ENCODE results near the gene CIBAR2.

- TF ChIP-seq CTCF (IDR thresholded peaks at IDR 0.05; ENCODE audit: low read depth, low read length) (no peak), POLR2A (IDR thresholded peaks at IDR 0.05; ENCODE audit: extremely low read depth, insufficient read length) (no peak), MYC (IDR thresholded peaks at IDR 0.05; ENCODE audit: low read depth, low read length) (no peak)
- TF ChIP-seq, protein P1, sequence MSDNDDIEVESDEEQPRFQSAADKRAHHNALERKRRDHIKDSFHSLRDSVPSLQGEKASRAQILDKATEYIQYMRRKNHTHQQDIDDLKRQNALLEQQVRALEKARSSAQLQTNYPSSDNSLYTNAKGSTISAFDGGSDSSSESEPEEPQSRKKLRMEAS (IDR thresholded peaks at IDR 0.05; ENCODE audit: low read depth, low read length) = no peak
Measured at GRCh38 chr16:85134789-85135142, 22.5 kb upstream of the CIBAR2 start.

All from NB4 (cell line).